Fibroblast of mammary gland (primary cell): ENCODE data around the gene NDUFB2.
"Not testable (repeated sequence)": the region's sequence is repeated elsewhere in the genome, so short reads cannot be mapped to it uniquely, and the experiment has no call there.

Experiments used
- DNase-seq: peaks from one replicate; pipeline ENCODE4 v3.0.0-alpha.2; 2010; ENCODE audit warnings: low read depth
- H3K4me3 ChIP-seq: 2 replicates; pipeline ENCODE4 v1.5.1; 2011; ENCODE audit warnings: low read depth, mild to moderate bottlenecking, low read length, moderate library complexity; ENCODE audit not compliant: control insufficient read depth
- TF ChIP-seq, protein P1 (sequence below): conservative IDR thresholded peaks from 2 replicates; pipeline ENCODE4 v1.5.1; 2011; ENCODE audit warnings: low read depth, low read length, inconsistent platforms; ENCODE audit not compliant: control insufficient read depth, insufficient read depth

Gene NDUFB2

DNA sequence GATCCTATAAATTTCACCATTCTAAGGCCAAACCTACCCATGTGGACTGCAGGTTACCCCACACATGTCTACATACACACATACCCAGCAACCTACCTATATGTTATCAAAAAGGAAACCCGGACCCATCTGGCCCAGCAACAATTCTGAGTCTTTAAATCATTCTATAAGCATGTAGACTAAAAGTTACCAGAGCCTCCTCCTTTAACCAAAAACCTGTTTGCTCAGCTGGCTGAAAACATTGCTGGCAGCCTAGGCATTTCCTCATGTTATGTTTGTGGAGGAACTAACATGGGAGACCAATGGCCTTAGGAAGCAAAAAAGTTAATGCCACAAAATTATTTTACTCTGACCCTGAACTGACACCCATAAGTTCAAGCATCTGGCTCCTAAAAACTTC, 29.0 kb upstream of the NDUFB2 start:
- DNase-seq, result no peak
- H3K4me3 ChIP-seq, result no peak overlapping the region
- TF ChIP-seq, protein P1, sequence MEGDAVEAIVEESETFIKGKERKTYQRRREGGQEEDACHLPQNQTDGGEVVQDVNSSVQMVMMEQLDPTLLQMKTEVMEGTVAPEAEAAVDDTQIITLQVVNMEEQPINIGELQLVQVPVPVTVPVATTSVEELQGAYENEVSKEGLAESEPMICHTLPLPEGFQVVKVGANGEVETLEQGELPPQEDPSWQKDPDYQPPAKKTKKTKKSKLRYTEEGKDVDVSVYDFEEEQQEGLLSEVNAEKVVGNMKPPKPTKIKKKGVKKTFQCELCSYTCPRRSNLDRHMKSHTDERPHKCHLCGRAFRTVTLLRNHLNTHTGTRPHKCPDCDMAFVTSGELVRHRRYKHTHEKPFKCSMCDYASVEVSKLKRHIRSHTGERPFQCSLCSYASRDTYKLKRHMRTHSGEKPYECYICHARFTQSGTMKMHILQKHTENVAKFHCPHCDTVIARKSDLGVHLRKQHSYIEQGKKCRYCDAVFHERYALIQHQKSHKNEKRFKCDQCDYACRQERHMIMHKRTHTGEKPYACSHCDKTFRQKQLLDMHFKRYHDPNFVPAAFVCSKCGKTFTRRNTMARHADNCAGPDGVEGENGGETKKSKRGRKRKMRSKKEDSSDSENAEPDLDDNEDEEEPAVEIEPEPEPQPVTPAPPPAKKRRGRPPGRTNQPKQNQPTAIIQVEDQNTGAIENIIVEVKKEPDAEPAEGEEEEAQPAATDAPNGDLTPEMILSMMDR, result no peak

DNA sequence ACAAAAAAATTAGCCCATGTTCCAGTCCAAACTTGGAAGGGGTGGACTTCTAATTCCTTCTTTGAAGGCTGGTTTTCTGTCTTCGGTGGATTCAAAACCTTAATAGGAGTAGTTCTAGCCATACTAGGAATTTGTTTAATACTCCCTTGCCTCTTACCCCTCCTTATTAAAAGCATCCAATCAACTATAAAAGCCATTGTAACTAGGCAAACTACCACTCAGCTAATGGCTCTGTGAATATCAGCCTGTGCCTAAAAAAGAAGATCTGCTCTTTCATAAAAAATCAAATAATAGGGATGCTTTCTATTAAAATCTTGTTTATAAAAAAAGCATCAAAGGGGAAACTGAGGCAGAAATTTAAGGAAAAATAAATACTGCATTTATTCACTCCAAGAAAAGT, 27.9 kb upstream of the NDUFB2 start:
- TF ChIP-seq, protein P1, result no peak
- H3K4me3 ChIP-seq, result no peak overlapping the region
- DNase-seq, result no peak

DNA sequence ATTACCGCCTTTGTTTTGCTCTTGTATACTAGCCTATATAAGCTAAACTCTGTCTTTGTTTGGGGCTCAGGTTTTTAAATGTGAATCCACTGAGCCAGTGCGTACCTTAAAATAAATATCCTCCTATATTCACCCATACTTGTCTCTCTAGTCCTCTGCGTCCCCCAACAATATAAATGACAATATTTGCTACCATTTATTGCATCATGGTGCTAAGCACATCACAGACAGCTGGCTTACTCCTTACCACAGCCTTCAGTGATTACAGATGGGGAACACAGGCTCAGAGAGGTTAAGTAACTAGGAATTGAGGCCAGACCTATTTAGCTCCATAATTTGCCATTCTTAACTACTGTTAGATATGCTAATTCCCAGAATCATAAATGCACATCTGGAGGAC, 27.2 kb upstream of the NDUFB2 start:
- H3K4me3 ChIP-seq, result no peak overlapping the region
- TF ChIP-seq, protein P1, result no peak
- DNase-seq, result no peak

DNA sequence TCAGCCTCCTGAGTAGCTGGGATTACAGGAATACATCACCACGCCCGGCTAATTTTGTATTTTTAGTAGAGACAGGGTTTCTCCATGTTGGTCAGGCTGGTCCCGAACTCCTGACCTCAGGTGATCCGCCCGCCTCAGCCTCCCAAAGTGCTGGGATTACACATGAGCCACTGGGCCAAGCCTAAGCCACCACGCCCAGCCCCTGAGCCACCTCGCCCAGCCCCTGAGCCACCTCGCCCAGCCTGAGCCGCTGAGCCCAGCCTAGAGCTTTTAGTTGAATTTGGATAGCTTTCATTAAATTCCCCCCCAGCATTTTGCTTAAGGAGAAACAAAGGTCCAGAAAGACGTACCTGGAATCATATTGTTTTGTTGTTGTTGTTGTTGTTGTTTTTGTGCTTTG, 26.6 kb upstream of the NDUFB2 start:
- not testable (repeated sequence) for DNase-seq, H3K4me3 ChIP-seq

DNA sequence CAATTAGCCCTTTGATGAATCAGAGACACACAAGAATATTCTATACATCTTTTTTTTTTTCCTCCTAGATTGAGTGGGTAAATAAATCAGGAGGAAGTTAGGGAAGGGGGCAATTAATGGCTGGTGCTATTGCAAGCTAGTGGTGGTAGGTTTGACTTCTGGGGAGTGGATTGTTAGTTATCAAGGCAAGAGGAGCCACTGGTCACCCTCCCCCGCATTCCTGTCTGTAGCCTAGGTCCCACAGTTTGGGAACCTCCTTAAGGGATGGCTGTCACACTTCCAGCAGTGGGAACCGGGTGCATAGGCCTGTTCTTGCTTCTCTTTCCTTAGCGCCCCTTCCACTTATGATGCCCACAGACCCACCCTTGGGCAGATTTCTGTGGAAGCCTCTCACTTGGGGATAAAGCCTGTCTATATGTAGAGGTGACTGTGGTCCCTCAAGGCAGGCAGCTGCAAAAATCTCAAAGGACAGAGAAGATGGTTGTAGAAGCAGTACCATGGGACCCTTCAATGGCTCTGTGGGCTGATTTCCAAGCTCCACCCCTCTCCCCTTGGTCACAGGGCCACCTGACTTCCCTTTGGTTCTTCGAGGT, 26.1 kb upstream of the NDUFB2 start:
- no peak for DNase-seq
- TF ChIP-seq, protein P1, result no peak
- no peak overlapping the region for H3K4me3 ChIP-seq

DNA sequence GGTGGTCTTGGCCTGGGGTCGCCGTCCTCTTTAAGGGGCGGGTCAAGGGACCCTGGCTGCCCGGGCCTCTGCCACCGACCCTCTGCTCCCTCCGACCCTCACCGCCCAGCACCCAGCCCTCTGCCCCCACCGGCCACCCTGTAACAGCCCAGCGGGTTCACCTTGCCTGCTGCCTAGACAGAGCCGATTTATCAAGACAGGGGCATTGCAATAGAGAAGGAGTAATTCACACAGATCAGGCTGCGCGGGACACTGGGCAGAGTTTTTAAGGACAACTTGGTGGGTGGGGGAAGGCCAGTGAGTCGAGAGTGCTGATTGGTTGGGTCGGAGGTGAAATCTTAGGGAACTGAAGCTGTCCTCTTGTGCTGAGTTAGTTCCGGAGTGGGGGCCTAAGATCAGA, 24.5 kb upstream of the NDUFB2 start:
- no peak for DNase-seq
- H3K4me3 ChIP-seq, result no peak overlapping the region
- TF ChIP-seq, protein P1, result no peak

DNA sequence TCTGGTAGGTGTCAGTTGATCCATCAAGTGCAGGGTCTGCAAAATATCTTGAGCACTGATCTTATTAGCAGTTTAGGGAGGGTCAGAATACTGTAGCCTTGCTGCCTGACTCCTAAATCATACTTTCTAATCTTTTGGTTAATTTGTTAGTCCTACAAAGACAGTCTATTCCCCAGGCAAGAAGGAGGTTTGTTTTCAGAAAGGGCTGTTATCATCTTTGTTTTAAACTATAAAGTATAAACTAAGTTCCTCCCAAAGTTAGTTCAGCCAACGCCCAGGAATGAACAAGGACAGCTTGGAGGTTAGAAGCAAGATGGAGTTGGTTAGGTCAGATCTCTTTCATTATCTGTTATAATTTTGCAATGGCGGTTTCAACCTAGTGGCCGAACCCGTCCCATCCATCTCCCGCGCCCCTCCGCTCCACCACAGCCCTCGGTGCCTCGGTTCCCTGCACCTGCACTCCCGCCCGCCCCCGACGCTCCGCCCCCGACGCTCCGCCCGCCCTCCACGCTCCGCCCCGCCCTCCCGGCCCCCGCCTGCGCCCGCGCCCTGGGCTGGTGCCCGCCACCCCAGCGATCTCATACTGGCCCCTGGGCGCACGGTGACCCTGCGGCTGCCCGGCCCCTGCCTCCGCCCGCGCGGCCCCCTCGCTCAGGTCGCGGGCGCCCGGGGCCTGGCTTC, 24.0 kb upstream of the NDUFB2 start, which contains the start of gene ADCK2:
ADCK2 (plus strand) TSS at position 564 of the 681 bp plus-strand sequence. CDS start 386 bp downstream, outside the sequence.
- no peak for DNase-seq
- H3K4me3 ChIP-seq, result peak within 1 kb of the TSS; percentile 61
- TF ChIP-seq, protein P1, result no peak
